Psoas muscle (tissue), 8 donors: ENCODE measurements around the gene MMADHC. TPM values are rescaled to one million over a fixed set of nuclear protein-coding genes. Genes with fewer than 3 reads are reported as not detected.
"Not testable (repeated sequence)": the region's sequence is repeated elsewhere in the genome, so short reads cannot be mapped to it uniquely, and the experiment has no call there.

ENCODE experiments used
- ATAC-seq, 4 donors: fragments of 200-7000 bp; cut with Tn5 transposase; one replicate each; pipeline ENCODE4 v1.9.1; 2020; ENCODE audit warnings: moderate library complexity in 3 of 4, mild to moderate bottlenecking in 2 of 4
- DNase-seq, 2 donors: peaks; one replicate each; pipeline ENCODE4 v3.0.0-alpha.2; 2020
- H3K27ac ChIP-seq: fragments of 200-600 bp; one replicate; pipeline ENCODE4 v1.8.0; 2022
- H3K27me3 ChIP-seq, 3 donors: fragments of 200-600 bp in 1 of 3; one replicate each; pipeline versions ENCODE4 v1.6.1 to v1.8.0; 2013 to 2022; ENCODE audit warnings: low read length in 2 of 3, mild to moderate bottlenecking in 2 of 3, moderate library complexity in 1 of 3; ENCODE audit not compliant: insufficient read depth in 3 of 3
- H3K36me3 ChIP-seq, 2 donors: fragments of 200-600 bp in 1 of 2; one replicate each; pipeline versions ENCODE4 v1.6.1 to v1.8.0; 2013 to 2022; ENCODE audit warnings: low read depth in 1 of 2, mild to moderate bottlenecking in 1 of 2, moderate library complexity in 1 of 2; ENCODE audit not compliant: insufficient read depth in 1 of 2
- H3K4me1 ChIP-seq: fragments of 200-600 bp; one replicate; pipeline ENCODE4 v1.8.0; 2022
- H3K4me3 ChIP-seq: fragments of 200-600 bp; one replicate; pipeline ENCODE4 v1.8.0; 2022; ENCODE audit warnings: mild to moderate bottlenecking
- H3K9me3 ChIP-seq: fragments of 200-600 bp; one replicate; pipeline ENCODE4 v1.8.0; 2022
- CTCF ChIP-seq: fragments of 200-600 bp; IDR thresholded peaks from one replicate; pipeline ENCODE4 v1.8.0; 2022; ENCODE audit warnings: antibody characterized with exemption
- WGBS, 3 donors: extraction: QIAGEN DNeasy Blood & Tissue Kit; methylation state at CpG; one replicate each; pipeline versions ENCODE4 v1.1.6 to v1.1.7; 2013; 5-methylcytosine and 5-hydroxymethylcytosine counted together
- intact Hi-C, 2 donors: fragments of 100-400 bp; cut with DNase I; formaldehyde crosslinking; loops; one replicate each; pipeline versions ENCODE4 v1.11.0 to v1.14.2; 2022
- polyA plus RNA-seq, 3 donors: library from polyadenylated mRNA; stranded (reverse); fragments of 200-250 nt; gene quantifications; one replicate each; pipeline ENCODE4 v1.2.3, GENCODE V29; 2013
- total RNA-seq, 4 donors: library from RNA; stranded (reverse); fragmentation: NEBNext Ultra II Directional in 2 of 4; extraction: Animal tissue kit (Norgen Biotek cat#: 25700) in 2 of 4; gene quantifications; one replicate each; pipeline versions ENCODE4 v1.2.1 to v1.2.4, GENCODE V29; 2021 to 2023
- donor health status: healthy with polysubstance abuse.
- donor health status: DM: no; HTN: no; CAD: no; lungs with moderate emphysema.
- donor health status: Bipolar disorder and iron deficiency.
- donor health status: healthy.
- donor health status: DM: yes; HTN: yes; CAD: no.
- donor health status: DM: no; HTN: no; CAD: no.
- donor health status: DM: no; HTN: no; CAD: no.
- donor health status: DM: yes; HTN: yes; CAD: no.

MMADHC gene
- total and polyA plus RNA-seq, 7 donors: 126 to 205 (median 165) TPM

- Histone ChIP-seq H3K9me3 (no peaks in the 10 kb centered on the region), H3K36me3 (peaks cover 5 to 93% of the 10 kb centered on the region in 2 donors), H3K27ac (no peak overlapping the region), H3K4me1 (peaks cover 24% of the 10 kb centered on the region), H3K4me3 (no peak overlapping the region), H3K27me3 (no peaks in the 10 kb centered on the region)
- intact Hi-C loops: no loop called here
- 53 to 69% (median 67%) methylated on average over 2 of the region's 2 CpGs for WGBS, 3 donors
- TF ChIP-seq CTCF: peak; percentile 21
- no peak for ATAC-seq
- no peak for DNase-seq
Observed at GRCh38 chr2:149573760-149574159, 13.8 kb downstream of the MMADHC start.

GRCh38 chr2:149572102-149572953 lies 15.2 kb downstream of the MMADHC start:
- DNase-seq: no peak
- no peaks in the 10 kb centered on the region for H3K27me3 ChIP-seq
- peaks cover 20% of the 10 kb centered on the region for H3K4me1 ChIP-seq
- no peak overlapping the region for H3K4me3 ChIP-seq
- peaks cover 13 to 93% of the 10 kb centered on the region in 2 donors for H3K36me3 ChIP-seq
- H3K9me3 ChIP-seq: no peaks in the 10 kb centered on the region
- ATAC-seq: peak; percentile 66 to 81 (median 76)
- intact Hi-C loops: no loop called here
- peak overlapping the region; percentile 80 for H3K27ac ChIP-seq
- WGBS, 3 donors: 28 to 50% (median 46%) methylated on average over 6 of the region's 6 CpGs
- no peak for TF ChIP-seq CTCF

GRCh38 chr2:149568138-149568537 lies 19.4 kb downstream of the MMADHC start:
- no peak for DNase-seq
- ATAC-seq: no peak
- no peak for TF ChIP-seq CTCF
- intact Hi-C loops: no loop called here
- Histone ChIP-seq H3K36me3 (peaks cover 8 to 83% of the 10 kb centered on the region in 2 donors), H3K4me1 (peaks cover 12% of the 10 kb centered on the region), H3K27me3 (no peaks in the 10 kb centered on the region), H3K9me3 (no peaks in the 10 kb centered on the region), H3K27ac (no peak overlapping the region), H3K4me3 (no peak overlapping the region)
- WGBS, 3 donors: 90 to 93% (median 92%) methylated on average over 3 of the region's 3 CpGs

- Histone ChIP-seq H3K27ac (no peak overlapping the region), H3K4me1 (no peaks in the 10 kb centered on the region), H3K9me3 (no peaks in the 10 kb centered on the region), H3K36me3 (peaks cover 8 to 71% of the 10 kb centered on the region in 2 donors), H3K27me3 (no peaks in the 10 kb centered on the region), H3K4me3 (no peak overlapping the region)
- intact Hi-C loops: no loop called here
- TF ChIP-seq CTCF: no peak
- DNase-seq: no peak
- ATAC-seq: no peak
- 65 to 89% (median 87%) methylated on average over 2 of the region's 2 CpGs for WGBS, 3 donors
Observed at GRCh38 chr2:149566652-149567051, 20.9 kb downstream of the MMADHC start.

GRCh38 chr2:149565625-149566024 lies 21.9 kb downstream of the MMADHC start:
- H3K36me3 ChIP-seq: peaks cover 8 to 60% of the 10 kb centered on the region in 2 donors
- DNase-seq, intact Hi-C loops, ATAC-seq, H3K4me1 ChIP-seq, H3K9me3 ChIP-seq, H3K4me3 ChIP-seq, H3K27ac ChIP-seq, H3K27me3 ChIP-seq: not testable (repeated sequence)
- WGBS, 3 donors: 75 to 94% (median 86%) methylated on average over 9 of the region's 9 CpGs
